ENCODE data around the gene ENTPD1.

DNA sequence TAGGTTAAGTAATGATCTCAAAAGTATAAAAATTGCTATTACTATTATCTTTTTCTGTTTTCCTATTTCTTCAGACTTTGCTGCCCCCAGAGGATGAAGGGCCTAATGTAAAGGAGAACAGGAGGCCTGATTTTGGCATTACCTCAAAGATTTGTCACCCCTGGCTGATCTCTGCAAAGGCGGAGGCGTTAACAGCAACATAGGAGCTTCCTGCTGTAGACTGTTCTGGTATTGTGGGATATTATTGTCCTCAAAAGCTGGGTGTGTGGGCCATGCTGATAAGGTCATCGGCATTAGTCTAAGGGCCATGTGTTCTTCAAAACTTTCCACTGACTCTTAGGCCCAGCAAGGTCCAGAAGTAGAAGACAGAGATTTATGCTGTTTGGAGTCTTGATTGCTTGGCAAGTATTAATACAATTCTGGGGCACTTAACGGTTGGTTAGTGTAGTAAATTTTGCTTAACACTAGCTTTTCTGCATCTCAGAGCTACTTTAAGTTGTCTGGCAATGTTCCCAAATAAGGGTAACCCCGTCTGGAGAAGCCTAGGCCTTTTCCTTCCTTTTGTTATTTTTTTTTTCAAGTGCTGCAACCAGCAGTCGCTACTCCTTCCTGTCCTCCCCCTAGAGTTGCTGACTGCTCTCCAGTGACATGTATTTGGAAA, 14.0 kb upstream of the ENTPD1 start:
- TF ChIP-seq, protein P1, sequence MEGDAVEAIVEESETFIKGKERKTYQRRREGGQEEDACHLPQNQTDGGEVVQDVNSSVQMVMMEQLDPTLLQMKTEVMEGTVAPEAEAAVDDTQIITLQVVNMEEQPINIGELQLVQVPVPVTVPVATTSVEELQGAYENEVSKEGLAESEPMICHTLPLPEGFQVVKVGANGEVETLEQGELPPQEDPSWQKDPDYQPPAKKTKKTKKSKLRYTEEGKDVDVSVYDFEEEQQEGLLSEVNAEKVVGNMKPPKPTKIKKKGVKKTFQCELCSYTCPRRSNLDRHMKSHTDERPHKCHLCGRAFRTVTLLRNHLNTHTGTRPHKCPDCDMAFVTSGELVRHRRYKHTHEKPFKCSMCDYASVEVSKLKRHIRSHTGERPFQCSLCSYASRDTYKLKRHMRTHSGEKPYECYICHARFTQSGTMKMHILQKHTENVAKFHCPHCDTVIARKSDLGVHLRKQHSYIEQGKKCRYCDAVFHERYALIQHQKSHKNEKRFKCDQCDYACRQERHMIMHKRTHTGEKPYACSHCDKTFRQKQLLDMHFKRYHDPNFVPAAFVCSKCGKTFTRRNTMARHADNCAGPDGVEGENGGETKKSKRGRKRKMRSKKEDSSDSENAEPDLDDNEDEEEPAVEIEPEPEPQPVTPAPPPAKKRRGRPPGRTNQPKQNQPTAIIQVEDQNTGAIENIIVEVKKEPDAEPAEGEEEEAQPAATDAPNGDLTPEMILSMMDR (conservative IDR thresholded peaks at IDR 0.05; ENCODE audit: low read depth, low read length): peak; percentile 25; the same call in 1 of the 2 replicates
- no peak for TF ChIP-seq EZH2 (IDR thresholded peaks at IDR 0.05; ENCODE audit: borderline replicate concordance, low read depth, low read length, poor library complexity, severe bottlenecking)
